GM04504 (cell line): ENCODE measurements around the gene INPP5A.
"Not testable (repeated sequence)": the region's sequence is repeated elsewhere in the genome, so short reads cannot be mapped to it uniquely, and the experiment has no call there.

Source experiments
- DNase-seq: peaks from one replicate; pipeline ENCODE4 v3.0.0-alpha.2; 2012; ENCODE audit warnings: low read depth

The INPP5A gene

DNA sequence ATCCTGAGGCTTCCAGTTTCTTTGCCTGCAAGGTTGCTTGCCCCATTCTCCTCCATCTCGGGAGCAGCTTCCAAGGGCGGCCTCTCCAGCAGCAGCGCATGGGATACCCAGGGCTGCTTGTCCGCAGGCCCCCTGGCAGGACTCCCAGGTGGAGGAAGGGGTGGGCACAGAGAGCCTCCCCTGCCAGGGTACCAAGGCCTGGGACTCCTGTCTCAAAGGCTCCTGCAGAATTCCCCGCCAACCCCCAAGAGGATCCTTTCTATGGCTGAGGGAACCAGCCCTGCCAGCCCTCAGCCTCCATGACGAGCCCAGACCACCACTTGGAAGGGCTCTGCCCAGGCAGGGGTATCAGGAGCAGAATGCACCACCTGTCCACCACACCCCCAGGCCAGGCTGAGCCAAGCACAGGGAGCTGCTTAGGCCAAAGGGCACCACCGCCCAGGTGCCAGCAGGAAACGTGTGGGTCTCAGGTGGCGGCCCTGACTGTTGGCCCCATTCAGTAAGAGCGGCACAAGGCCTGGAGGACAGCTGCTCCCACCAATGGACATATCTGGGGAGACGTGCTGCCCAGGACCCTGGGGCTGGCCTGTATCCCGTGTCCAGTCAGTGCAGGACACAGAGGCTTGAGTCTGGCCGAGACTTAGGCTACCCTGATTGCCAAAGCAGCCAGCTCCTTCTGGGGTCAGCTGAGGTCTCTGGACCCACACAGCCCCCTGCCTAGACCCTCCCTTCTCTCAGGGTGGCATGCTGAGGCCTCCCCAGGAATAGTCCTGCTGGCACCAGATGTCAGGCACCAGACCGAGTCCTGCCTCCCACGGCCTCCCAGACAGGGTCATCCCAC lies 33.8 kb upstream of the INPP5A start:
- DNase-seq: no peak

DNA sequence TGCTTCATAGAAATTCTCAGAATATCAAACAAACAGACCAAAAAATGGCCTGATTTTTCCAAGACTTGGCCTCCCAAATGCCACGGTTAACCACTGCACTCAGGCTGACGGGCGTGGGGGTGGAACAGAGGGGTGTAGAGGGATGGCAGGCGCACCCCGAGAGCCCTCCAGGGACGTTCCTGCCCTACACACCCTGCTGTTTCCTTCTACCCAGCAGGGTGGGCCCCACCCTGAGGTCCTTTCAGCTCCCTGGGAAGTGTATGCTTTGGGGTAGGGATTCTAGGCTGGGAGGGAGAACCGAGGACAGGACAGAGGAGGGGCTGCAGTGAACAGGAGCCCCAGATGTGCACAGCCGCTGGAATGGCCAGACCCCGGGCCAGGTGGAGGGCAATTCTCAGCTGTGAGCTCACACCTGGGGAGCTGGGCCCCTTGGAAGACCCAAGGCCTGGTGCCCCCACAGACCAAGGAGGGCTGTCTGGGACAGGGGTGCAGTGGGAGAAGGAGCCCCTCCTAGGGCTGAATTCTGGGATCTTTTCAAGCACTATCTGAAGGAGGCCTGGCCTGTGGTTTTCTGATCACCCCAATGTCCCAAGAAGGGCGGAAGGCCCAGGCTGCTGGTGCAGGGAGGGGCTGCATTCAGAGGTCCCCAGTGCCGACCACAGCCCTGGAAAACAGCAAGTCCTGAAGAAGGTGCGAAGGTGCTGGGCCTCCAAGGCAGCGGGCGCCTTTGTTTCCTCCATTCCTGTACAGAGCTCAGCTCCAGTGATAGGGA lies 32.9 kb upstream of the INPP5A start:
- DNase-seq: no peak

DNA sequence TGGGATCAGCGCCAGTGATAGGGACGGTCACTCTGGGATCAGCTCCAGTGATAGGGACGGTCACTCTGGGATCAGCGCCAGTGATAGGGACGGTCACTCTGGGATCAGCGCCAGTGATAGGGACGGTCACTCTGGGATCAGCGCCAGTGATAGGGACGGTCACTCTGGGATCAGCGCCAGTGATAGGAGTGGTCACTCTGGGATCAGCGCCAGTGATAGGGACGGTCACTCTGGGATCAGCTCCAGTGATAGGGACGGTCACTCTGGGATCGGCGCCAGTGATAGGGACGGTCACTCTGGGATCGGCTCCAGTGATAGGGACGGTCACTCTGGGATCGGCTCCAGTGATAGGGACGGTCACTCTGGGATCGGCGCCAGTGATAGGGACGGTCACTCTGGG lies 32.0 kb upstream of the INPP5A start:
- DNase-seq: not testable (repeated sequence)

DNA sequence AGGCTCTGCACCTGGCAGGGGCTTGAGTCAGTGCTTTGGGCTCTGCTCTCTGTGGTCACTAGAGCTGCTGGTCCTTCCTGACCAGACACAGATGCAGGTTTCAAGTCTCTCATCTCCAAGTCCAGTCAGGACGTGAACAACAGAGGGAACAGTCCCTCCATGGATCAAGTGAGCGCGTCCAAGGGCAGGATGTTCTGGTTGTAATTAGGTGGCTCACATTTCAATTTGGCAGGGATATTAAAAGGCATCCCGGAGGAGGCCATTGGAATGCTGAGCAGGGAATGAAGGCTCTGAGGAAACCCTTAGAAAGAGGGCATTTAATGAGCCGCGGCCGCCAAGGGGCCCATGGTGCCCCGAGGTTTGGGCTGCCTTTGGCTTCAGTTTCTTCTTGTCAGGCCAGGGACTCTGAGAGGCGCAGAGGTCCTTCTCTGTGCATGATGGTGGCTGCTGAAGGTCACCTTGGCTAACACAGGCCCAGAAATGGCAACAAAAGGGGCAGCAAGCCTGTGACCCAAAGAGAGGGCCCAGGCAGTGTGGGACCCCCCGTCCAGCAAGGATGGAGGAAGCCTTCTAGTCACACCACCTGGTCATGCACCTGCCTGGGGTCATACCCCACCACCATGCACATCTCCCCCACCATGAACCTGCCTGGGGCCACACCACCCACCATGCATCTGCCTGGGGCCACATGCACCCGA lies 30.7 kb upstream of the INPP5A start:
- DNase-seq: peak; percentile 86

DNA sequence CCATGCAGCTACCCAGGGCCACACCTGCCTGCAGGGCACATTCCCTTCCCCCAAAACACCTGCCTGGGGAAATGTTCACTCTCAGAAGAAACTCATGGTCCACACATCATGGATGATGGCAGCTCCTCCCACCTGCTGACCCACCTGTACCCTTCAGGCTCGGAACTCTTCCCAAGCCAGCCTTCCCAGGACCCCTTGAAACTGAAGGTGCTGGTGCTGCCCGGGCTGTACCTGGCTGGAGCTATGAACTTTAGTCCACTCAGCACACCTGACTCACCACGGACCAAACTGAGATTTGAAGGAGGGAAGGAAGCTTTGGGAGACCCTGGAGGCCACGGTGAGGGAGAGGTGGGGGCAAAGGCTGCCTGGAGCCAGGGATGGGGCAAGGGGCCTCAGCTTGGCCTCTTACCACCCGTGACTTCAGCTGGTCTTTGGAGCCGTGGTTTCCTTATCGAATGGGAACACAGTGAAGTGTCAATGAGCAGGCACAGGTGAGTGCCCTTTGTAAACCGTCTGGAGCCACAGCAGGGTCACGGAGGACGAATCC lies 30.1 kb upstream of the INPP5A start:
- DNase-seq: no peak

DNA sequence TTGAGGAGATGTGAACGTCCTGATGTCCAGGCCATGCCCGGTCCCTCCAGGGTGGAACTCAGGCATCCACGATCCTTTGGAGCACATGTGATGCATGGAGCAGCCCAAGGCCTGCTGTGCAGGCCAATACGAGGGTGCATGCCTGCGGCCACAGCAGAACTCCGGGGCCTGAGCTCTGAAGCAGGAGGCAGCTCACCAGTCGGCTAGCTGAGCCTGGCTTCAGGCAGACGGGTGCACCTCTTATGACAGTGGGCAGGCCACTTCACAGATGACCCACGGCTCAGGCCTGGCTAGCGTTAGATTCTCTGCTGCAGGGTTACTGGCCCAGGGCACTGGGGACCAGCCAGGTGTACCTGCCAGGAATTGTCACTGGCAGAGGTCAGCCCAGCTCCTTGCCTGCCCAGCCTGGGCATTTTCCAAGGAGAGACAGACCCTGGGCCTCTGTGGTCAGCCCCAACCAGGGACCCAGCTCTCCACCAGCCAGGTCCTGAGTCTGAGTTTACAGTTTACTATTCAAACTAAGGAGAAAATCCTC lies 29.6 kb upstream of the INPP5A start:
- DNase-seq: no peak

DNA sequence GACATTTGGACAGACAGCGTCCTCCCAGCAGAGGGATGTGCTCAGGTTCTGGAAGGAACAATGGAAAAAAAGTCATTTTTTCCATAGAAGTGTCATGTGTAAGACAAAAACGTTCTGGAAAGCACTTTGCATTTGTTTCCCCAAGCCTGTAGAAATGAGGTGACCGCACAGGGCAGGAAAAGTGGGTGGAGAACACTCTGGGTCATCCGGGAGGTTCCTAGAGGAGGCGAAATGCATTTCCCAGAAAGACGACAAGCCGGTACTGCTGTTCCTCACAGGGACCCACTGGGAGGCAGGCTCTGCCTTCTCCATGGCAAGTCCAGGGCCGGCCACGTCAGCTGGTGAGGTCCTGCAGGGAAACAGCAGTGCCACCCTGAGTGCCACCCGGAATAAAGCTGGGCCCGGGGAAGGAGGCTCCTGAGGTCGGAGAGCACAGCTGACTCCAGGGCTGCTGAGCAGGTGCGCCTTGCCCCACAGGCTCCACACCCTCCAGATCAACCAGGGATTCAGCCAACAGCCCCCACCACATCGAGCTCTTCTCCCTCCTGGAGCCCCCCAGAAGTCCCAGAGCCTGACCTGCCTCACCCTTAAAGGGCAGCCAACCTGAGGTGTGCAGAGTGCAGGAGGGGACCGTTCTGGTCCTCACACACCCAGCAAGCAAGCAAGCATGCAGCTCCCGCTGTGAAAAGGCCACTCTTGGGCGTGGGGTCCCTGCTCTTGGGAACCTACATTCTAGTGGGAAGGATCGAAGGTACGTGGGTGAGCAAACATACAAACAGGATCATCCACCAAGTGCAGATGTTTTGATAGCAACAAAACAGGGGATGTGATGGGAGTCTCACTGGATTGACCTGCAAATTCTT lies 28.8 kb upstream of the INPP5A start:
- DNase-seq: no peak

DNA sequence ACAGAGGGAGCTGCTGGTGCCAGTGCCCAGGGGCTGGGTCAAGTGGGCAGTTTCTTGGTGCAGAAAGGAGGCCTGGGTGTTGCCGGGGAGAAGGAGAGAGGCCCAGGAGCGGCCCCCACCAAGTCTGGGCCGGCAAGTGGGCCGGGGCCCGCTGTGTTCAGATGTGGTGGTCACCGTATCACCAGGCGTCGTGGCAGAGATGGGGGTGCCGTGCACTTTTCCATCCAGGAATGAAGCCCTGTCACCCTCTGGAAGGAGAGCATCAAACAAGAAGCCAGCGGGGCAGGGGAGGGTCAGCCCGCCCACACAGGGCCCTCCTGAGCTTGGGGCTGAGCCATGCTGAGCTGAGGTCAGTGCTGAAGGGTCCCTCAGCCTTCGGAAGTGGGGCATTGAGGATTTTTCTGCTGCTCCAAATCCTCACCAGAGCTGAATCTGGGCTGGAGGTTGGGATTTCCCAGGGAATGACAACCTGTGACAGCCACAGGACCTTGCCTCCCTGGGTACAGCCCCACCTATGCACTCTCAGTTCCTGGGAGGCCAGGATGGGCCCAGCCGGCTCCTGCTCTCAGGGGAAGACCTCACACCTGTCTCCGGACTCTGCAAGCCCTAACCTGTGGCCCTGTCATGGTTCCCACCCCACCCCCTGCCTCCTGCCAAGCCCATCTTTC lies 27.9 kb upstream of the INPP5A start:
- DNase-seq: no peak

DNA sequence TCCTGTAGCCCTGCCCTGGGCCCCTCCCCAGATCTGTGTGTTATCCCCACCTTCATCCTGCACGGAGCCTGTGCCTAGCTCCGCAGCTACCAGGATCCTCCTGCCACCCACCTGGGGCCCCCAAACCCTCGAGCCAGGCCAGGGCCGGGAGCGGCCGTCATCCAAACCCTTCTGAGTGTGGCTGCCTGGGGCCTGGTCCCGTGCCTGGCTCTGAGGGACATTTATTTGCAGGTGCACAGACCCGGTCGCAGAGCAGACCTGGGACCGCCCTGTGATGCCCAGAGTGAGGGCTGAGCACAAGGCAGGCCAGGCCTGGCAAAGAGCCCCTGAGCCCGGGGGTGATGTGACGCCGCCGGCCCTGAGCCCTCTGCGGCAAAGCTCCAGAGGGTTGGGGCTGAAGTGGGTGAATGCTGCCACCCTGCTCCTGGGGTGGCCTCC lies 27.4 kb upstream of the INPP5A start:
- no peak for DNase-seq

DNA sequence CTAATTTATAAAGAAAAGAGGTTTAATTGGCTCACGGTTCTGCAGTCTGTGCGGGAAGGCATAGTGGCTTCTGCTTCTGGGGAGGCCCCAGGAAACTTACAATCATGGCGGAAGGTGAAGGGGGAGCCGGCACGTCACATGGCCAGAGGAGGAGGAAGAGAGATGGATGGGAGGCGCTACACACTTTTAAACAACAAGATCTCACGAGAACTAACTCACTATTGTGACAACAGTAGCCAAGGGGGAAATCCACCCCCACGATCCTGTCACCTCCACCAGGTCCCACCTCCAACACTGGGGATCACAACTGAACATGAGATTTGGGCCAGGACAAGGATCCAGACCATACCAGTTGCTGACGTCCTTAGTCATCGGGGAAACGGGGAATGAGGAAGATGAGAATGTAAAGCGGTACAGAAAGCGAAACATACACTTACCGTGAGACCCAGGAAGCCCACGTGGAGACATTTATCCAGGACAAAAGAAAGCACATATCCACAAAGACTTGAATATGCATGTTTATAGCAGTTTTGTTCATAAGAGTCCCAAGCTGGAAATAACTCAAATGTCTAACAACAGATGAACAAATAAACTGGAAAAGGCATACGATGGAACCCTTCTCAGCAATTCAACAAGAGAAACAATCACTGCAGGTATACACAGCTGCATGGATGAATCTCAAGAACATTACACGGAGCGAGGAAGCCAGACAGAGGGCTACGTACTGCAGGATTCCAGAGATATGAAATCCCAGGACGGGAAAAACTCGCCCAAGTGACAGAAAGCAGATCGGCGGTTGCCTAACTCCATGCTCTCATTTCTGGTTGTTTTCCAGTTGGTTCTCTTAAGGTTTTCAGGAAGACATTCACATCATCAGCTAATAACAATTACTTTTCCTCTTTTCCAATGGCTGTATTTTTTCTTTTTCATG lies 26.2 kb upstream of the INPP5A start:
- DNase-seq: no peak

DNA sequence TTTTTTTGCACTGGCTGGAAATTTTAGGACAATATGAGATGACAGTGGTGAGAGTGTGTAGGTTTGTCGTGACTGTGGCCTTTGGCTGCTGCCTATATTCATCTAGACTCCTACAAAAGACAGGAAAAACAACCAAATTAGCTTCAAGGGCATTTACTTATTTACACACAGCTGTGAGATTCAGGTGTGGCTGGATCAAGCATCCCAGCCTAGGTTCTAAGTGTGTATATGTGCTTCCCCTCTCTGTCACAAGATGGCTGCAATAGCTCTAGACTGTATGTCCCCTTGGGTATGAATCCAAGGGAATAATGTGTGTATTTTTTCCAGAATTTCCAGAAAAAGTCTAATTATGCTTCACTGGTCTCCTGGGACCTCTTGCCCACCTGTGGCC lies 25.5 kb upstream of the INPP5A start:
- no peak for DNase-seq

DNA sequence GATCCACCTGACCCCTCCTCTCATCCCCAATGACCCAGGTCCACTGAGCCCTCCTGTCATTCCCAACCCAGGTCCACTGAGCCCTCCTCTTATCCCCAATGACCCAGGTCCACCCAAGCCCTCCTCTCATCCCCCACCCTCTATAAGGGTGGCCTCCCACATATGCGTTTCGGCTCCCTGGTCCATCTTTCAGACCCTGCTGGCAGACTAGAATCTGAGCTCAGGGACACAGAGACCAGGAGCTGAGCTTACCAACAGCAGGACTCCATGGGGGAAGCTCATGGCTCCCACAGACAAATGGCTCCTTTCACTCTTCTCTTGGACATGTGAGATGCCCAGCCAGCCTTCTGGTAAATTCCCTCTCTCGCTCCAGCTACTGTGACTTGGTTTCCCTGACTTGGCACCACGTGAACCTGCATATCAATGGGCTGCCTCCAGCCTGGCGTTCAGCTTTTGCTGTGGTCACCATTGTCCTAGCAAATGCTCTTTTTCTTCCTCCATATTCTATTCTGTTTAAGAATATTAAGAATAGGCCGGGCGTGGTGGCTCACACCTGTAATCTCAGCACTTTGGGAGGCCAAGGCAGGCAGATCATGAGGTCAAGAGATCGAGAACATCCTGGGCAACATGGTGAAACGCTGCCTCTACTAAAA lies 24.8 kb upstream of the INPP5A start:
- DNase-seq: no peak

DNA sequence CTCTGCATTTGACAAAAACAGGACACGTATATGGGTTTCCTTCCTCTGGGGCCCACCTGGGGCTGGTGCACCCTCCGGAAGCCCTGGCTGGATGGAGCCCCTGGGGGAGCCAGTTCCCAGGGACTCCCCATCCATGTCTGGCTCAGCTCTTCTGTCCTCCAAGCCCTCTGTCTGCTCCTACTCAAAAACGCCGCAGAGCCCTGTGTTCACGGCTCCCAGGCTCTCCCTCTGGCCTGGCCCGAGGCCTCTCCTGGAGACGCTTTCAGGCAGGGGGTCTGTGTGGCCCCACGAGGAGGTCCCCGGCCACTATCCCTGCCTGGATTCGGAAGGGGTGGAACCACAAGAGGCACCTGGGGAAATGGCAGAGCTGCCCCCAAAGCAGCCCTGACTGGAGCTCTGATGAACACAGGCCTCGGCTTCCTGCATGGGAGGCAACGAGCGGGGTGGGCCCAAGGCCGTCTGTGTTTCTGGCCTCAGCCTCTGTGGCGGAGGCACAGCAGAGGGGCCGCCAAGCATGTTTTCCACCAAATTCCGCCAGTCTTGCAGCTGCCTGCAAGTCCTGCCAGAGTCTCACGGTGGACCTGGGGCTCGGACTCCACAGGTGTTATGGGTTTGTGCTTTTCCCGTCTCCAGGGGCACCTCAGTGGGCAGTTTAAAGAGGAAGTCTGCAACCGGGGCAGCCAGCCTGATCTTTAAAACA lies 22.6 kb upstream of the INPP5A start:
- DNase-seq: no peak

DNA sequence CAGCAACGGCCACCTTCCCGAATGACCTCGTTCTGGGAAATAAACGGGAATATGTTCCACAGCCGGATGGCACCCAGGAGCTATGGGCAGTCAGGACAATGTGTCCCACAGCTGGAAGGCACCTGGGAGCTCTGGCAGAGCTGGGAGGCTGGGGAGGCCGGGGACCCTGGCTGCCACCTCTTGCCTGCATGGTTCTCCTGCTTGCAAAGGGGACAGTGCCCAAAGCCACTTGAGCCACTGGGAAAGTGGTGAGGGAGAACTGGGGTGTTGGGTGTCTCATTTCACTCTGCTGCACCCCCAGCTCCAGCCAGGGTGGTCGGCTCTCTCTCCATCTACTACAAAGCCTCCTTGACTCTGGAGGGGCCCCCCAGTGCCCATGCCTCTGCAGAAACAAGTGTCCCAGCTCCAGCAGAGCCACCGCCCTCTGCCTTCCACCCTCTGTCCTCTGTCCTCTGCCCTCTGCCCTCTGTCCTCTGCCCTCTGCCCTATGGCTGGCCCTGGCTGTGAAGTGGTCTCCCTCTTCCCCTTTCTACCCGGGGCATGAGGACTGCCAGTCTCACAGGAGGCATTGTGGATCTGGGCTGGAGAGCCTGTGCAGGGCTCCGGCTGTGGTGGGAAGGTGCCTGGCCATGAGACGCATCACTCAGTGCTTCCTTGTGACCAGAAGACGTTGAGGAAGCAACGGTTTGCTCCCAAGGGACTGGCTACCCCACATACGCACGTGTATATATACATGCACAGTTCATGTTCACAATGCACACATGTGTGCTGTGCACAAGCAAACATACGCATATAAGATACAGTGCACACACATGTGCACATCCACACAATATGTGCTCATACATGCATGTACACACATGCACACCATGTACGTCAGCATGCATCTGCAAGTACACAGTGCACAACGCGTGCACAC lies 21.5 kb upstream of the INPP5A start:
- no peak for DNase-seq

DNA sequence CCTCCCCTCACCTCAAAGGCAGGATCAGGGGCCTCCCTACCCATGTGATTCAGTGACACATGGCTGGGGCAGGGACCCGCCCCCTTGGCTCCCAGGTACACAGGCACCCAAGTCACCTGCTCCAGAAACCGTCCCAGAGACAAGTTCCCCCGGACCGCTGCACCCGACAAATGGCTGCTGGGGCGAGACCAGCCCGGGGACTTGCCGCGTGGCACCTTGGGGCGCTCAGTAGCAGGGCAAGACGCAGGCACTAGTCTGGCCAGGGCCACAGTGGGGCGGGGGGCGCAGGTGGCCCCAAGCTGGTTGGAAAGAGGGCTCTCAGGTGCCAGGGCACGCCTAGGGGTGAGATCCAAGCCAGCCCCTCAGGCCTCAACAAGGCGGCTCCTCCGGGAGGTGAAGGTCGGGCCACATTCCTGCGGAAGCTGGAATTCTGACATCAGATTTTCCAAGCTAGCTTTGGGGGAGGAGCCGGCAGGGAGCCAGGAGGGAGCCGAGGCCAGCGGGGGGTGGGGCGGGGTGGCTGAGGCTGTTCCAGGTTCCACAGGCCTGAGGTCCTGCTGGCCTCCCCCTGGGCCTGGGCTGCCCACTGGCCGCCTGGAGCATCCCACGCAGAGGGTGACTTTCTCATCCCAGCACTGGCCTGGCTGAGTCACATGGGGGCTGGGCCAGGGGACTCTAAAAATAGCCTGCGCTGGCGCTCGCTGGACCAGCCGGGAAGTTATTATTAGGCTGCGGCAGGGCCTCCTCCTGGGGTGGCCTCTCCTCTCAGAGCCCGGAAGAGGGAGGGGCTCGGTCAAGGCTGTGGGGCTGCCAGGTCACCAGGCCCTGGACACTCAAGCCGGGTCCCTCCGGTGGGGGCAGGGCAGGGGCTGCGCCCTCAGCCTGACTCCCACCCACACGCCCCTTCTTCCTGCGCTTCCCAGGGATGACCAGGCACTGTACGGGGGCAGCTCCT lies 20.5 kb upstream of the INPP5A start:
- DNase-seq: peak; percentile 97

DNA sequence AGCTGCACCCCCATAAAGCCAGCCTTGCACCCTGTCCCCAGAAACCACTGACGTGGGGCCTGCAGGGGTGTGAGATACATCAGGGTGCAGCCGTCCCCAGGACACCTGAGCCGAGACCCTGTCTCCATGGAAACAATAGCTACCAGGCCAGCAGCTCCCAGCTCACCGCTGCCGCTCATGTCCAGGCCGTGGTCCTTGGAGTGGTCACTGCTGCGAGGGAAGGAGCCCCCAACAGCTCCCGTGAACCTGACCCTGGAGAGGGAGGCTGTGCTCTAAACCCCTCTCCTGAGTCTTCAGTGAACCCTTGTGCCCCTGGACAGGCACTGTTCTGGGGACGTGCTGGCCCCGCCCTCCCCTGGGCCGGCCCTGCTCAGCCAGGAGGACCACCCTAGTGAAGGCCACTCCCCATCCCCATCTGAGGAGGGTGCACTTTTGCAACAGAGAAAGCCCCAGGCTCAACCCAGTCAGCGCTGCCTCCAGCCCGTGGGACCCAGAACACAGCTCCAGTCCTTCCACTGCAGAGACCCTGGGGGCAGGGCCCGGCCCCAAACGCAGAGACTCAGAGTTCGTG lies 19.6 kb upstream of the INPP5A start:
- DNase-seq: no peak
